Measurements from ENCODE around the gene LRRC26. TPM values are rescaled to one million over a fixed set of nuclear protein-coding genes. Genes with fewer than 3 reads are reported as not detected.

Gene LRRC26, protein sequence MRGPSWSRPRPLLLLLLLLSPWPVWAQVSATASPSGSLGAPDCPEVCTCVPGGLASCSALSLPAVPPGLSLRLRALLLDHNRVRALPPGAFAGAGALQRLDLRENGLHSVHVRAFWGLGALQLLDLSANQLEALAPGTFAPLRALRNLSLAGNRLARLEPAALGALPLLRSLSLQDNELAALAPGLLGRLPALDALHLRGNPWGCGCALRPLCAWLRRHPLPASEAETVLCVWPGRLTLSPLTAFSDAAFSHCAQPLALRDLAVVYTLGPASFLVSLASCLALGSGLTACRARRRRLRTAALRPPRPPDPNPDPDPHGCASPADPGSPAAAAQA
- not detected for total RNA-seq
- long read RNA-seq, result 0 reads

DNA sequence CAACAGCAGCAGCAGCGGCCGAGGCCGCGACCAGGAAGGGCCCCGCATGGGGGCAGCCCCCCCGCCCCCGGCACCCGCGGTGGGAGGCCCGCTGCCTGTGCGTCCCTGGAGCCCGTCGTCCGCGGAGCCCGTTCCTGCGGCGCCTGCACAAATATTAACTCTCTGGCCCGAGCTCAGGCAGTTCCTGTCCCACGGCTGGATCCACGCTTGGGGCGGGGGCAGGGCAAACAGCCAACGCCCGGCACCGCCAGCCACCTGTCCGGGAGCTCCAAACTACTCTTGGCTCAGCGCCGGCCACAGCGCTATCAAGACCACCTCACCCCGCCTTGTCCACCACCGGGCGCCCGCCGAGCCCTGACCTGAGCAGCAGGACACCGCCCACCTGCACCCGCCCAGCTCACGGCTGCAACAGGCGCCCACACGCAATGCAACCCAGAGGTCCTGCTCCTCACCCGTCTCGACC, at the start of gene LRRC26:
LRRC26 (minus strand) TSS at position 156 of the 463 bp plus-strand sequence; CDS start at position 48, 108 bp downstream.
- intact Hi-C loops (cut with DNase I), result no loop called here
- no peak for DNase-seq (ENCODE audit: low spot score)

DNA sequence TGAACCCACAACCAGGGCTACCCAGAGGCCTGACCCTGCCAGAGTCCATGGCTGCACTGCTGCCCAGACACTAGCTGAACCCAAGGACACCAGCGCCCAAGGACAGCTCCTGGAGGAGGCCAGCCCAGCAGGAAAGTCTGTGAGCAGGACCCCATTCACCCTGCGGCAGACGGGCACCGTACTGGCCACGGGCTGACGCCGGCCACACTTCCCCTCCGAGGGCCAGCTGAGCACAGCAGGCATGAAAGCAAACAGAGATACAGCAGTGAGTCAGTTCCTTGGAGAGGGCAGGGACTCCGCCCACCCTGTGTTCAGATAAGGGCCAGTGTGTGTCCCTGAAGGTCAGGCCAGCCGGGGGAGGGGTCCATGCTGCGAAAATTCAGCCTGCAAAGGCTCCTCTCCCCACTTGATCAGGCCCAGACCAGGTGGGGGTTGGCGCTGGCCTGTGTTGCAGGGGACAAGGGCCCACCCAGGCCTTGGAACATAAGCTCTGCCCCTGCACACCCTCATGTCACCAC, 49.0 kb upstream of the LRRC26 start:
- peak; percentile 80 for DNase-seq (ENCODE audit: low spot score)
- intact Hi-C loops (cut with DNase I), result no loop called here

DNA sequence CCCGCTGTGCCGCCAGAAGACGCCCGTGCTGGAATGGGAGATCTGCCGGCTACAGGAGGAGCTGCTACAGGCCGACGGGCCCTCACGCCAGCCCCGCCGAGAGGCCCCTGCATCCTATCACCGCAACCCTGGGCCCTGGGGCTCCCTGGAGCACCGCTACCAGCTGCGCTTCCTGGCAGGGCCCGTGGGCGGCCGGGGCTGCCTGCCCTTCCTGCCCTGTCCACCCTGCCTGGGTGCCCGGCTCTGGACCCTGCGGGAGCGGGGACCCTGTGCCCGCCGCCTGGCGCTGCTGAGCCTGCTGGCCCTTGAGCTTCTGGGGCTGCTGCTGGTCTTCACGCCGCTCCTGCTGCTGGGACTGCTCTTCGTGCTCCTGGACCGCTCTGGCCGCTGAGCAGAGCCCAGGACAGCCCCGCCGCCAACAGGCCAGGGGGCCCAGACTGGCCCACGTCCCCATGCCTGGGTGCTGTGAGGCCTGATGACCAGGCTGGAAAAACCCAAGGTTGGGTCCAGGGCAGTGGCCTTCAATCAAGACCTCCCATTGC, 48.4 kb upstream of the LRRC26 start:
- no peak for DNase-seq (ENCODE audit: low spot score)
- intact Hi-C loops (cut with DNase I), result no loop called here

DNA sequence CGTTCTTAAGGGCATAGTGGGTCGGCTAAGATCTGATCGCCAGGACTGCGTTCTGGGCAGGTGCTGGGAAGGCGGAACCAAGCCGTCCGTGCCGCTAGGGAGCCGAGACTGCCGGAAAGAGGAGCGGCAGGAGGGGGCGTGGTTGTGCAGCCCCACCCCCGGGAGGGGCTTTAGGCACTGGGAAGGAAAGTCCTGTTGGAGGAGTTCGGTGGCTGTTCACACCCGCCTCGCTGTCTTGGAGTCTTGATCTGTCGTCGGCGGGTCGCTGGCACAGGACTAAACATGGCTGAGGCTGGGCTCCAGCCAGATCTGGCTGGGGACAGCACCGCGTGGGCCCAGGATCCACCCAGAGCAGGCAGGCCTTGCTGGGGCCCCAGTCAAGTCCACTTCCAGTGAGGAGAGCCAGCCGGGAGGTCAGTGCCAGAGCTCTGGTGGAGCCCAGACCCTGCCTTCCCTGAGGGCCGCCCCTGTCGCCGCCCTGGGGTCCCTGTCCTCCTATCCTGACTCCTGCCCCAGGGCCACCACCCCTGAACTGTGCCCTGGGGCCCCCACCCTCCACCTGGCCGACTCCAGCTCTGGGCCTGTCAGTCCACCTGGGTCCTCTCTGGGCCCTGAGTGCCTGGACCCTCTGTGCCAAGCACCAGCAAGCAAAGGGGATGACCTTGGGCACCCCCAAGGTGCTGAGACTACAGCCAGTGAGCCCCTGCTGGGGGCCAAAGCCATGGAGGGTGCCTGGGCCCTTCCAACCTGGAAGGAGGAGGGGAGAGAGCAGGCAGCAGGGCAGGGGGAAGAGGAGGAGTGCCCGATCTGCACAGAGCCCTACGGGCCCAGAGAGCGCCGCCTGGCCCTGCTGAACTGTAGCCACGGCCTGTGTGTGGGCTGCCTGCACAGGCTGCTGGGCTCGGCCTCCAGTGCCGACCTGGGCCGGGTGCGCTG, 47.7 kb upstream of the LRRC26 start:
- intact Hi-C loops (cut with DNase I), result no loop called here
- no peak for DNase-seq (ENCODE audit: low spot score)

DNA sequence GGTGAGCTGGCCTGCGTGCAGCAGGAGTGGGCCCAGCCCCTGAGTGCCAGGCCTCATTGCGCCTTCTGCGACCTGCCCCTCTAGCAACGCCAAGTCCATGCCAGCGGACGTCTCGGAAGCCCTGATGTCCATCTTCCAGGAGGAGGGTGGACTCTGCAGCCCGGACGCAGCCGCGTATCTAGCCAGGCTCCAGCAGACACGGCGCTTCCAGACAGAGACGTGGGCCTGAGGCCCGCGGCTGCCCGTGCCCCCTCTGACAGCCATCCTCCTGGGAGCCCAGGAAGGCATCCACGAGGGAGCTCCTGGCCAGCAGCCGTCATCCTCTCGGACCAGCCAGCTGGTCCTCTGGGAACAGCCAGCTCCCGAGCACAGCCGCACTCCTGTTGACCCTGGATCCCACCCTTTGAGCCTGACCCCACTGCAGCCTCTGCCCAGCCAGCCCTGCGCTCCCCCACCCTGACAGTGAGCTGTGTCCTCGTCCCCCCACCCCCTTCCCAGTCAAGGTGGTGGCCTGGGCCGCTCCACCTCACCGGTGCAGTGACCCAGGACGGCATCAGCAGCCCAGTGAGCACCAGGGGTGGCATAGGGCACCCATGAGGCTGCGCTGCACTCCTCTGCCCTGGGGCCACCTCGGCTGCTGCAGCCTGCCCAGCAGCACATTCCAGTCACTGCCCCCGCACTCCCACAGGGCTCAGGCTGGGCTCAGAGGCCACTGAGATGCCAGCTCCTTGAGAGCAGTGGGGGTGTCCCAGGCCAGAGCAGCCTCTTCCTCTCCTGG, 46.5 kb upstream of the LRRC26 start:
- intact Hi-C loops (cut with DNase I), result no loop called here
- DNase-seq (ENCODE audit: low spot score), result no peak

DNA sequence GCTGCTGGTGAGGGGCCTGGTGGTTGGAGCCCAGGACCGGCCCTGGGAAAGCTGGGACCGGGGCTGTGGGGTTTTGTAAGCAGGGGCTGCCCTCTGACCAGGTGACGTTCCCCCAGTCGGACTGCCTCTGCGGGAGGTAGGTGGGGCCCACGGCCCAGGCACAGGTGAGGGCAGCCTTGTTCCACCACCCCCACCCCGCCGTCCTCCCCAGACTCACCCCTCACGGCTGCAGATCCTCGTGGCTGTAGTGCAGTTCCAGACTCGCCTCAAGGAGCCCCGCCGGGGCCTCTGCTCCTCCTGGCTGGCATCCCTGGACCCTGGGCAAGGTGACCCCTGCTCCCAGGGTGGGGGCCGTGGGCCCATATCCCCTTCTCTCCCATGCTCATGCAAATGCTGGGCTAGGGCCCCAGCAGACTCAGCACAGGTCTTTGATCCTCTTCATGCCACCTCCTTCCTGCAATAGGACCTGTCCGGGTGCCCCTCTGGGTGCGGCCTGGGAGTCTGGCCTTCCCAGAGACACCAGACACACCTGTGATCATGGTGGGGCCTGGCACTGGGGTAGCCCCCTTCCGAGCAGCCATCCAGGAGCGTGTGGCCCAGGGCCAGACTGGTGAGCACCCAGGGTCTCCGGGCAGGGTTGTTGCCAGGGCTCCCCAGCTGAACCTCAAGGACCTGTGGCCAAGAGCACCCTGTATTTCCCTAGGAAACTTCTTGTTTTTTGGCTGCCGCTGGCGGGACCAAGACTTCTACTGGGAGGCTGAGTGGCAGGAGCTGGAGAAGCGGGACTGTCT, 45.5 kb upstream of the LRRC26 start:
- DNase-seq (ENCODE audit: low spot score), result no peak
- intact Hi-C loops (cut with DNase I), result no loop called here

DNA sequence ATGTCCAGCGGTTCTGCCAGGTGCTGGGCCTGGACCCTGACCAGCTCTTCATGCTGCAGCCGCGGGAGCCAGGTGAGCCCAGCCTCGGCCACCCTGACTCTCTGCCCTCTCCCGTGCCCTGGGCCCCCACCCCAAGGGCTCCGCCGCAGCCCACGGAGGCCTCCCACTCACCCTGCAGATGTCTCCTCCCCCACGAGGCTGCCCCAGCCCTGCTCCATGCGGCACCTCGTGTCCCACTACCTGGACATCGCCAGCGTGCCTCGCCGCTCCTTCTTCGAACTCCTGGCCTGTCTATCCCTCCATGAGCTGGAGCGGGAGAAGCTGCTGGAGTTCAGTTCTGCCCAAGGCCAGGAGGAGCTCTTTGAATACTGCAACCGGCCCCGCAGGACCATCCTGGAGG, 44.8 kb upstream of the LRRC26 start:
- no peak for DNase-seq (ENCODE audit: low spot score)
- intact Hi-C loops (cut with DNase I), result no loop called here

DNA sequence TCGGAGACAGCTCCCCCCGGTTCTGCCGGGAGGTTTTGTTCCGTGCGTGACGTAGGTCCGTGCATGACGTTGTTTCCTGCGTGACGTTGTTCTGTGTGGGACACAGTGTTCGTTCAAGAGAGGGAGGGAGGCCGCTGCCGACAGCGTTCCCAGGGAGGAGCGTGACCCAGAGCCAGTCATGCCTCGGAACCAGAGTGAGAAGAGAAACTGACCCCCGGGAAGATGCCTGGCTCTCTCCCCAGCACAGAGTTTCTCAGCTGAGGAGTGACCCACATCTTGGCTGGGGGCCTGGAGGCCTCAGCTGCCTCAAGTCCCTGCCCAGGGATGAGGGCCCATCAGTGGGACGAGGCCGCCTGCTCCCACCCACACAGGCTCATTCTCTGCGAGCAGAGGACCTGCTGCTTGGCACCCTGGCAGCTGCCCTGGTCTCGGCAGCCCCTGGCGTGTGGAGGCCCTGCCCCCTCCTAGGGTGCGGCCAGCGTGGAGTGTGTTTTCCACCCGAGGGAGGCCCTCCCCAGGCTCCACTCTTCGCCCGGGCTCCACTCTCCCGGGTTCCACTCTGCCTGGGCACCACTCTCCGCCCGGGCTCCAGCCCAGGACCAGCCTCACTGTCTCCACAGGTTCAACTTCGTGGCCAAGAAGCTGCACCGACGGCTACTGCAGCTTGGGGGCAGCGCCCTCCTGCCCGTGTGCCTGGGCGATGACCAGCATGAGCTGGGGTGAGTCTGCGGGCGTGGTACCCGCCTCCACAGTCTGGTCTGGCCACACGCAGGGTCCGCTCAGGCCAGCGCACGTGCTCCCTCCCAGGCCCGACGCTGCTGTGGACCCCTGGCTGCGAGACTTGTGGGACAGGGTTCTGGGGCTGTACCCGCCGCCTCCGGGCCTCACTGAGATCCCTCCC, 43.6 kb upstream of the LRRC26 start:
- no peak for DNase-seq (ENCODE audit: low spot score)
- intact Hi-C loops (cut with DNase I), result no loop called here

DNA sequence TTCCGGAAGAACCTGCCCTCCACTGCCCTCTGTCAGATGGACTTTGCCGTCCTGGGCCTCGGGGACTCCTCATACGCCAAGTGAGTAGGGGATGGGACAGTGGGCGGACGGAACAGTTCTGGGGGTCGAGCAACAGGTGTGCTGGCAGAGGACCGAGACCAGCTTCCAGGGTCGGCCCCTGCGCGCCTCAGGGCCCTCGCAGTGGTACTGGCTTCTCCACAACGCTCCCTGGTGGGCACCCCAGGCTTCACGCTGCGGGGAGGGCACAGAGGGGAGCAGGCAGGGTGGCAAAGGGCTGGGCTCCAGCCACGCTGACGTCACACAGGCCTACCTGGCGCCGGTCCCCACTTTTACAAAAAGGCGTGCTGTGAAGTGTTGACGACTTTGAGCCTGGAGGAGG, 42.7 kb upstream of the LRRC26 start:
- DNase-seq (ENCODE audit: low spot score), result no peak

DNA sequence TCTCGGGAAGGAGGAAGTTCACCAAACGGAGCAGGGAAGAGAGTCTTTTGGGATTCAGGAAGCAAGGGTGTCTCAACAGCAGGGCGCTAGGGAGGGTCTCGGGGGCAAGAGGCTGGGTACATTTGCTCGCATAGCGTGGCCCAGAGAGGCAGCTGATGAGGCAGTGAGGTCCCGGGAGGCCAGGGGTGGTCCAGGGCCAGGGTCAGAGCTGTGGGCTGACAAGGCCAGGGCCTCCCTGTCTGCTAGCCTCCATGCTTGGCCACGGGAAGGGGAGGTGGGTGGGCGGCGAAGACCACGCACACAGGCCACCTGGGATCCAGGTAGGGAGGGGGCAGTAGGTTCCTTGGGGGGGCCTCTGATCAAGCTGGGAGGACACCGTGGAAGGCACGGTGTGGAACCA, 41.7 kb upstream of the LRRC26 start:
- intact Hi-C loops (cut with DNase I), result no loop called here

More for the DNA sequence above, 42.7 kb upstream of the LRRC26 start:
- intact Hi-C loops (cut with DNase I), result no loop called here

DNA sequence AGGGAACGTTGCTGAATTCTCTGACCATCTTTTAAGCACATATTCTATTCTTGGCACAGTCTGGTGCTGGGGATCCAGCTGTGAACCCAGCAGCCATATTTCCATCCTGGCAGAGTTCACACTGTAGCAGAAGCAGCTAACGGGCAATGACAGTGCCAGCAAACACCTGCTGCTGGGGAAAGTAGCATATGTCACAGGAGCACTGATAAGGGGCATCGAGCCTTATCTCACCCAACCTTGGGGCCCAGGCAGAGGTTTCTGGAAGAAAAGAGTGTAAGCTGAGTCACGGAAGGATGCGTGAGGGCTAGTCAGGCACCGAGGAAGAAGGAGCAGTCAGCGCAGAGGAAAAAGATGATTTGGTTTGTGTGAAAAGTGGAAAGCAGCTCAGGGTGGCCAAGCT, 36.8 kb upstream of the LRRC26 start:
- DNase-seq (ENCODE audit: low spot score), result no peak
- intact Hi-C loops (cut with DNase I), result no loop called here

More for the DNA sequence above, 41.7 kb upstream of the LRRC26 start:
- no peak for DNase-seq (ENCODE audit: low spot score)

DNA sequence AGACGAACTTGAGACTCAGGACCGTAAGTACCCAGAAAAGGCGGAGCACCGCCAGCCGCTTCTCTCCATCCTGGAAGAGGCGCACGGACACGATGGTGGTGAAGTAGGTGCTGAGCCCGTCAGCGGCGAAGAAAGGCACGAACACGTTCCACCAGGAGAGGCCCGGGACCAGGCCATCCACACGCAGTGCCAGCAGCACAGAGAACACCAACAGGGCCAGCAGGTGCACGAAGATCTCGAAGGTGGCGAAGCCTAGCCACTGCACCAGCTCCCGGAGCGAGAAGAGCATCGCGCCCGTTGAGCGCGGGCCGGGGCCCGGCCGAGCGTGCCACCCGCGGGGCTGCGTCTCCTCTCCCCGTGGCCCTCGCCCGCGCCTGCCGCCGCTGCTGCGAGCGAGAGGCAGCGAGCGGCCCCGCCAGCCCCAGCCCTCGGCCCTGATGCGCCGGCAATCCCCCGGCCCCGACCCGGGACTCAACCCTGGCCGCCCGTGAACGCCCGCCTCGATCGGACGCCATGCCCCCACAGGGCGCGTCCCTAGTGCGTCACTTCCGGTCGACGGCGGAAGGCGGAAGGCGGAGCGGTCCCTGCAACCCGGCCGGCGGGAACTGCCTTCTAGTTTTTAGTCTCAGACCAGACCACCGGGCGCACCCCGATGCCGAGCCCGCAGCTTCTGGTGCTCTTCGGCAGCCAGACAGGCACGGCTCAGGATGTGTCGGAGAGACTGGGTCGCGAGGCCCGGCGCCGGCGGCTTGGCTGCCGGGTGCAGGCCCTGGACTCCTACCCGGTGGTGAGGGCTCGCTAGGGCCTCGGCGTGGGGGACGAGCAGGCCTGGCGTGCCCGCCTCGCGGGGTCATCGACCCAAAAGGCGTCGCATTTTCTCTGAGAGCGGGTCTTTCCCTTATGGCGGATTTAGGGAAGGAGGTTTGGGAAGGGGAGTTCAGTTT, 35.5 kb upstream of the LRRC26 start, which contains the start of the genes NDOR1 and TMEM203:
NDOR1 (plus strand) TSS at position 575 of the 944 bp plus-strand sequence; CDS start at position 653, 78 bp downstream.
TMEM203 (minus strand) TSS at position 523 of the 944 bp plus-strand sequence; CDS start at position 289, 234 bp downstream.
- intact Hi-C loops (cut with DNase I), result loop anchor here (2.0 kb wide), 1 partner anchor 17 kb away; the partner anchor contains the start of genes ANAPC2 and SSNA1
- peak; percentile 97 for DNase-seq (ENCODE audit: low spot score)

DNA sequence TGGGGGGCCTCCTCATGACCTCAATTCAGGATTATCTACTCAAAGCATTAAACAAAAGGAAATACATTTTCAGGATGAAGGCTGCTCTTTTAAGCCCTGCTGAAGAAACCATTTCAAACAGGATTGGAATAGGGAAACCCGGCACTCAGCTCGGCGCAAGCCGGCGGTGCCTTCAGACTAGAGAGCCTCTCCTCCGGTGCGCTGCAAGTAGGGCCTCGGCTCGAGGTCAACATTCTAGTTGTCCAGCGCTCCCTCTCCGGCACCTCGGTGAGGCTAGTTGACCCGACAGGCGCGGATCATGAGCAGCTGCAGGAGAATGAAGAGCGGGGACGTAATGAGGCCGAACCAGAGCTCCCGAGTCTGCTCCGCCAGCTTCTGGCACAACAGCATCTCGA, 34.9 kb upstream of the LRRC26 start:
- DNase-seq (ENCODE audit: low spot score), result no peak
- intact Hi-C loops (cut with DNase I), result loop anchor here (2.0 kb wide), 1 partner anchor 16 kb away; the partner anchor contains the start of genes ANAPC2 and SSNA1

DNA sequence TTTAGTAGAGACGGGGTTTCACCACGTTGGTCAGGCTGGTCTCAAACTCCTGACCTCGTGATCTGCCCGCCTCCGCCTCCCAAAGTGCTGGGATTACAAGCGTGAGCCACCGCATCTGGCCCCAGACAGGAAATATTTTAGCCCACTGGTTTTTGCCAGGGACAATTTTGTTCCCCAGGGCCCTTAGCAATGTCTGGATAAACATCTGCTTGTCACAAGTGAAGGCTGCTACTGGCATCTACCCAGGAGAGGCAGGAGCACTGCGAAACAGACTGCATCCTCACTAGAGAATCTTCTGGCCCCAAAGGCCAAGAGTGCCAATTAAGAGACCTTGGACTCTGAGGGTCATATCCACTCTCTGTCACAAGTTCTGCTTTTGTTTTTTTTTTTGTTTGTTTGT, 33.1 kb upstream of the LRRC26 start:
- intact Hi-C loops (cut with DNase I), result no loop called here
- no peak for DNase-seq (ENCODE audit: low spot score)

DNA sequence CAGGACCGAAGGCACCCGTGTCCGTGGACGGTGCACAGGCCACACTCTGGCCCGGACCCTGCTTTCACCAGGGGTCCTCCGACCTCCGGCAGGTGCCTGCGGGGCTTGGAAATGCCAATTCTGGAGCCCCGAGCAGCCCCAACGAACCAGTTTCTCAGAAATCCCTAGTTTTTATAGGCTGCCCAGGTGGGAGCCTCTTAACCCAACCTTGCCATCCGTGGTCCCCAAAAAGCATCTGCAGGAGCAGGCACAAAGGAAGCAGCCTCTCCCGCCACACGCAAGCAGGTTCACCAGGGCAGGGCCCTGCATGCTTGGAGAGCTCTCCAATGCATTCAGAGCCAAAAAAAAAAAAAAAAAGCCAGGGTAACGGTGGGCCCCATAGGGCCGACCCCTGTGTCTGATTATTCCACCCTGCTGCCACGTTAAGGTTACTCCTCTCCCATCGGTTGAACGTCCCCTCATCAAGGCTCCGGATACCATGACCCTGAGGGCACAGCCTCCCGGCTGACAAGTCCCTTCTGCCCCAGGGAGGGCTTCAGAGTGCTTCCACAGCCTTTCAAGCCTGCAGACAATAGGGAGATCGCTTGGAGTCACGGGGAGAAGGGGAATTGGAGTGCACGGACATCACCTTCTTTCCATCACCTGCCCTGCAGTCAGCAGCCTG, 31.5 kb upstream of the LRRC26 start:
- DNase-seq (ENCODE audit: low spot score), result no peak
- intact Hi-C loops (cut with DNase I), result loop anchor here (2.0 kb wide), 1 partner anchor 21 kb away; the partner anchor contains the start of gene RNF208
